T-helper 1 cell (primary cell): ENCODE measurements around the gene CCDC33.
A peak's percentile ranks its signal among the peaks of the same experiment; 100 is the strongest.

Experiments
- DNase-seq, 5 donors: peaks; one replicate each; pipeline ENCODE4 v3.0.0-alpha.2; 2012 to 2020

Gene CCDC33

DNA sequence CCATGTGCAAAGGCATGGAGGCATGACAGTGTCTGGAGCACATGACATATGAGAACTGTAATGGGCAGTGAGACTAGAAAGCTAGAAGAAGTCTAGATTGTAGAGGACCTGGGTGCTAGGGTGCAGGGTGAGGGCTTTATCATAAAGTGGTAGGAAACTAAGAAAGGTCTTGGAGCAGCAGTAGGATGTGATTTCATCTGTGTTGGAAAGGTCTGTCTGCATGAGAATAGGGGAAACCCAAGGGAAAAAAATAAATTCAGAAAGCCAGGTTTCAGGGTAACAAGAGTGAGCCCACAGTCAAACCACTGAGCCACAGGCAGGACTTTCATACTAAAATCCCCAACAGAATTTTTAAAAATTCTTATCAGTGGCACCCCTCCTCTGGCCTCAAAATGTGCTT, 54.5 kb downstream of the CCDC33 start:
- no peak for DNase-seq

- peak in 4 of 5 donors; percentile 31 to 54 (median 45) for DNase-seq
These were observed 55.3 kb downstream of the CCDC33 start for GRCh38 chr15:74291101-74292071.

- DNase-seq: no peak
These were observed 57.1 kb downstream of the CCDC33 start for GRCh38 chr15:74293021-74293810.

DNA sequence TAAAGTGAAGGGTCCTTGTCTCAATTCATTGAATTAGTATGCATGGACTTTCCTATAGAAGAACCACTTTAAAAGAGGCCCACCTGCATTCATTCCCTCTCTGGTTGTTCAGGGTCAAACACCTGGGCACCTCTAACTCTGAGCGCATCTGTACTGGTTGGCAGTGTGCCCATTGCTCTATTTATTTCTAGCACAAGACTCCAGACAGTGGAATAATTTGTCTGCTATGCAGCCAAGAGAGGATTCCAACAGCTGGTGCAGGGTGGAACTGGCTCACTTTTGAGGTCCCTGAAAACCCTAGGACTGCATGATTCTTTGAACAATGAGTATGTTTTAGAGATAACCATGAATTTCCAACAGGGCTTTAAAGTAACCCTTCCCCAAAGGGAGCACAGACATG, 57.9 kb downstream of the CCDC33 start:
- no peak for DNase-seq

DNA sequence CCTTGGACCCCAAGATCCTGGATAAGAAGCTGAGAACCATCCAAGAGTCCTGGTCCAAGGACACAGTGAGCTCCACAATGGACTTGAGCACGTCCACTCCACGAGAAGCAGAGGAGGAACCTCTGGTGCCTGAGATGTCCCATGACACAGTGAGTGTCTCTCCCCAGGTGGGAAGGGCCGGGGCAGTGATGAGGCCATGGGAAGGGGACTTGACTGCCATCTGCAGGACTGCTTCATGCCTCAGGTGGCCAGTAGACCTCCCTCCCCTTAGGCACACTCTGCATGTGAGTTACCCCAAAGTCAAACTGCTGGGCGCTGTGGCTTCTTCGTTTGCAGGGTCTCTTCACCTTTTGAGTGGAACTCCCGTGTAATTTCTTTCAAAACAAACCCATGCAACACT, 59.7 kb downstream of the CCDC33 start:
- no peak for DNase-seq

DNA sequence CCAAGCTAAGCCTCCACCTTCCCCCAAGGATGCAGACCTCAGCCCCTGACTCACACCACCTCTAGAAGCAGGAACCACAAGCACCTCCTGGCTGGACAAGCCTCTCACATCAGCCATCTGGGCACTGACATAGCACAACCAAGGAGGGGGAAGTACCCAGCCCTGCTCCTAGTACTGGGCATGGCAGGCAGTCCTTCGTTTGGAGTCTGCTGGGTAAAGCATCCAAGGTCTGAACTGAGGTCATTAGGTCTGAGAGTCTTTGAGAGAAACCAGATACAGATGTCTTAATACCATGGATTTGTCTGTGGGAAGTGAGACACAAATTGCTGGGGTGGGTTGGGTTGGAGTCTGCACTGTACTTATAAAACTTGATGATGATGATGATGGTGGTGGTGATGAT, 61.8 kb downstream of the CCDC33 start:
- no peak for DNase-seq

DNA sequence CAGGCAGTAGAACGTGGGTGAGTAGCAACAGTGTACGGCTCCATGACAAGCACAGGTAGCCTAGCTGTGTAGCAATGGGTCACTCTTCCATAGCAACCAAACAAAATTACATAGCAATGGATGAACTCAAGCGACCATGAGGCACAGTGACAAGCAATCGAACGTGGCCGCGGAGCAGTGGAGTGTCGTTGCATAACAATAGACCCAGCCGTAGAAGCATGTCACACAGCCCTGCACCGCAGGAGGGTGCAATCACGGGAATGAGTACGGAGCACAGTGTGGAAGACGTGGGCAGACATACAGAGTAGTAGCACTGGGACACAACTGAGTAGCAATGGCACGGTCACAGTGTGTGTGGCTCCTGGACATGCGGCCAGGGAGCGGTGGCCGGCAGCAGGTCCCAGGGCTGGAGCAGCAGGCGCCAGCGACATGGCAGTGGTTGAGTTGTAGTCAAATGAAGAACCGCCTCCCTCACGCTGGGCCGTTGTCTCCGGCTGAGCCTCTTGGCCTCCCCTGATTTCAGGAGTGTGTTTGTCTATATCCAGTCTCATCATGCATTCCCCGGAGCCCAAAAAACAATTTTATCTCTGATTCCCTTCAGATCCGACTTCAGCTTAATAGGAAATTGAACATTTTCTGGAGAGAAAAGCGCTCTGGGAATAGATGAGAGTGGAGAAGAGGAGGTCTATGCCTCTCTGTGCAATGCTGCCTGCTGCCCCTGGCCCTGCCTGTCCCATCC, 64.1 kb downstream of the CCDC33 start:
- no peak for DNase-seq

GRCh38 chr15:74301583-74302361, 65.6 kb downstream of the CCDC33 start:
- no peak for DNase-seq

- DNase-seq: peak in 1 of 5 donors; percentile 15
These were observed 66.8 kb downstream of the CCDC33 start for GRCh38 chr15:74302821-74303359.

DNA sequence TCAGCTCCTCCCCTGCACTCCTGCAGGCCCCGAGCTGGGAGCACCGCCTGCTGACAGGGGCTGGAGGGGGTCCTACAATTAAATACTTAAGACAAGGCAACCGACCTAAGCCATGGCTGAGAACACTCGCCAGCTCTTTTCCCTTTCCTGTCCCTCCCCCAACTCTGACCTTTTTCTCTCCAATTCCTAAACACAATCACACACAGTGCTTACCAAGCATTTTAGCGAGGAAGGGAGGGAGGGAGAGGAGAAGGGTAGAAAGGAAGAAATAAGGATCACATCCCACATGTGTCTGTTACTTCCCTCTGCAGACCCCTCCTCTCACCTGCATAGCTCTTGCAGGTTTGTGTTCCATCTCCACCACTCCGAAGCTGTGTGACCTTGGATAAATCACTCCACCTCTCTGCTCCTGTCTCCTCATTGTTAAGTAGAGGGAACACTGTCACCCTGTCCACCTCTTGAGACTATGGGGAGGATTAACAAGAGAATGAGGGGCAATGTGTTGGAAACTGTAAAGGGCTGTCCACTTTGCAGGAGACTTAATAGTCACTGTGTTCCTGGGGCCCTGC, 67.7 kb downstream of the CCDC33 start:
- DNase-seq: no peak

- DNase-seq: no peak
These were observed 68.3 kb downstream of the CCDC33 start for GRCh38 chr15:74304431-74304830.

- no peak for DNase-seq
These were observed 69.6 kb downstream of the CCDC33 start for GRCh38 chr15:74305687-74306086.

DNA sequence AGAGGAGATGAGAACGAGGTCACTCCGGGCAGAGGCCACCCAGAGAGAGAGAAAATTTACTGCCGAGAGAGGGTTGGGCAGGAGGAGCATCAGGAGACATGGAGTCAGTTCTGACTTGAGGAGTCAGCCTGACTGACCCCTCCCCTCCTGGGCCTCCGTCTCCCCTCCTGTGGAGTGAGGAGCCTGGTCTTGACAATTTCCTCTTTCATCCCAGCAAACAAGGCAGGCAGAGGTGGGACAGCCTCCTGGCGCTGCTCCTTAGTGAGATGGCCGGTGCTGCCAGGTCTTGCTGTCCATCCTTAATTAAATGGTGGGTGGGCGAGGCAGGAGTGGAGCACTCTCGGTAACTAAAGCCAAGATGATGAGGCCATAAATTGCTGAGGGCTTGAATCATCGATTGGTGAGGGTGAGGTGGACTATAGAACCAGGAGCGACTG, 70.7 kb downstream of the CCDC33 start:
- no peak for DNase-seq

DNA sequence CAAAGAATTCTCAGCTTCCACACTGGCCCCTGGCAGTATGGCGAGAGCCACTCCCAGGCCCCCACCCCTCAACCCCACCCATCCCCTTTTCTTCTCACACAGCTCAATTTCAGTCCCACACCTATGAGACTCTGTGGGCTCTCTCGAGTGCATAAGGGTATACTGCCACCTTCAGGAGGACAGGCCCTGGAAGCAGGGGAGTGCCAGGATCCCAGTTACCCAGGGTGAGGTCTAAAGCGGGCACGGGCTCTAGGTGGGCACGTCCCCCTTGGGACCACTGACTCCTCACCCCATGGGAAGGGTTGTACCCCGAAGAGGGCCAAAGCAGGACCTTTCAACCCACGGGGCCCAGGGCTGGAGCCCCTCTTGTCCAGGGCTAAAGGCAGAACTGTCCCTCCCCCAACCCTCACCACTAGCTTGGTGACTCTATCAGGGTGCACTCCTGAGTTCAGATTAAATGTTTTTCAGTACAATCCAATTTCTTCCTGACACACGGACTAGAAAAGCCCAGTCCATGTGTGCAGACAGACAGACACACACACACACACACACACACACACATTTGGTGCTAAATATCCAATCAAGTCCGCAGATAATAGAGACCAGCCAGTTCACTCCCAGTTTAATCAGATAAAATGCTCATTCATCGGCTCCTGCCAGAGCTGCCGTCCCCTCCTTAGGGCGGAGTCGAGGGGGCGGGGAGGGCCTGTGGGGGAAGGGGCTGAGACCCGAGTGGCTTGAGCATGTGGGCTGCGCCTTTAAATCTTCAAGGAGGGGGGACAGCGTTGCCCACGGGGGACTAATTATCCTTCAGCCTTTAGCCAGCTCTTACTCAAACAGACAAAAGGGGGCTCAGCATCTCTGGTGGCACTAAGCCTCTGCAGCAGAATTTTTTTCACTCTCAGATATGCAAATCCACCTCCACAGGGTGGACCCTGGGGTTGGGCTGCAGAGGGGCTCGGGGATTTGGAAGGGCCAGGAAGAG, 72.0 kb downstream of the CCDC33 start:
- peak in 2 of 5 donors; percentile 8 to 26 for DNase-seq

GRCh38 chr15:74311734-74312444, 75.8 kb downstream of the CCDC33 start:
- DNase-seq: no peak

GRCh38 chr15:74312445-74313007, 76.4 kb downstream of the CCDC33 start:
- no peak for DNase-seq

GRCh38 chr15:74313889-74314288, 77.8 kb downstream of the CCDC33 start:
- DNase-seq: no peak

DNA sequence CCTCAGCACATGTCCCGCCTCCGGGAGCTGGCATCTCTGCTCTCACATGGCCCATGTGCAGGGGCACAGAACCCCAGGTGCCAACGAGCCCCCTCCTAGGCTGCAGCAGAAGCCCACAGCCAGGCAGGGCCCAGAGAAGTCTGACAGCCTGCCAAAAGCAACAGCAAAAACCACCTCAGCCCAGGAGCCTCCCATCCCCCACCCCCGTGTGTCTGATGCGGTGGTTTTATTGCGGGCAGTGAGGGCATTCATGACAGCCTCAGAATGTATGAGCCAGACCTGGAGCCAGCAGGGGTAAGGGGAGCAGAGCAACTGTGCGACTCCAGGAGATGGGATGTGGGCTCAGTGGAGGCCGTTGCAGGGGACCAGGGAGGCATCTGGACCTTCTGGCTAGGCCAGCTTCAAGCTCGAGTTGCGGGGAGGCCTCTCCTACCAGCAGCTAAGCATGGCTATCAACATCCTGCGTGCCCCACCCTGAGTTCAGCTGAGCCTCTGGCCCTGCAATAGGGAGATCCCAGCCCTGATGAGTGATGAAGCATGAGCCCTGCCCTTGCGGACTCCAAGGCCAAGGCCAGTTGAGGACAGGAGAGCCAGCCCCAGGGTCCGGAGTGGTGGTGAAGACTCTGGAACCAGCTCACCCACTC, 78.8 kb downstream of the CCDC33 start:
- no peak for DNase-seq

GRCh38 chr15:74315626-74316025, 79.5 kb downstream of the CCDC33 start:
- peak in 1 of 5 donors; percentile 44 for DNase-seq
